GM12878 (cell line): ENCODE data around the gene ASIC2. TPM values are rescaled to one million over a fixed set of nuclear protein-coding genes. Genes with fewer than 3 reads are reported as not detected.

Experiments used
- ATAC-seq: fragments of 200-7000 bp; cut with Tn5 transposase; 3 replicates; pipeline ENCODE4 v1.9.1; 2020; ENCODE audit warnings: mild to moderate bottlenecking, moderate library complexity
- BruUV-seq: library from RNA; stranded (reverse); fragments of 400-500 nt; replicated peaks from 2 replicates; lab custom pipeline; 2021; lab: Mats Ljungman, UMichigan
- CTCF ChIA-PET: fragments of 300-600 bp; sonication (Branson Sonifier 250); formaldehyde crosslinking; extraction: SDS; loops from one replicate; lab custom pipeline; 2021; ENCODE audit warnings: inconsistent platforms; lab: Yijun Ruan, JAX
- POLR2A ChIA-PET: fragments of 350-600 bp; formaldehyde crosslinking; extraction: SDS; loops from one replicate; lab custom pipeline; 2021; ENCODE audit warnings: inconsistent platforms; lab: Charles Lee
- RAD21 ChIA-PET: fragments of 300-600 bp; sonication (Branson Sonifier 250); formaldehyde crosslinking; loops from one replicate; lab custom pipeline; 2023; ENCODE audit warnings: antibody characterized with exemption; ENCODE audit not compliant: unreplicated experiment; lab: Charles Lee
- SMC1A ChIA-PET: fragments of 300-600 bp; sonication (Branson Sonifier 250); formaldehyde crosslinking; loops from one replicate; lab custom pipeline; 2023; ENCODE audit not compliant: unreplicated experiment, uncharacterized antibody; lab: Charles Lee
- DNase-seq: peaks from one replicate; pipeline ENCODE4 v3.0.0-alpha.2; 2011; ENCODE audit warnings: low read depth, low spot score
- FAIRE-seq: peaks from 3 replicates; lab custom pipeline; 2011; peaks lifted over from hg19 to GRCh38; lab: Jason Lieb, UNC
- H2AFZ ChIP-seq: 2 replicates; pipeline ENCODE4 v1.6.0; 2011; ENCODE audit warnings: low read depth, low read length, control low read depth; ENCODE audit not compliant: control insufficient read depth
- H3K27ac ChIP-seq: 2 replicates; pipeline ENCODE4 v1.5.1; 2011; ENCODE audit warnings: control low read depth; ENCODE audit not compliant: control insufficient read depth, insufficient read depth
- H3K27me3 ChIP-seq, 2 experiments: replicated peaks in 1 of 2; 2 replicates each; pipeline versions ENCODE4 v1.6.0 to v1.6.1; 2011; ENCODE audit warnings: low read length in 1 of 2; ENCODE audit not compliant: control insufficient read depth in 2 of 2, insufficient read depth in 2 of 2
- H3K36me3 ChIP-seq, 2 experiments: 2 replicates each; pipeline ENCODE4 v1.5.1; 2011; ENCODE audit warnings: low read length in 1 of 2; ENCODE audit not compliant: control insufficient read depth in 2 of 2, insufficient read depth in 2 of 2
- H3K4me1 ChIP-seq: 2 replicates; pipeline ENCODE4 v1.6.1; 2011; ENCODE audit warnings: mild to moderate bottlenecking, low read length, moderate library complexity, mixed read lengths; ENCODE audit not compliant: control insufficient read depth, insufficient read depth
- H3K4me2 ChIP-seq: 2 replicates; pipeline ENCODE4 v1.6.0; 2011; ENCODE audit warnings: control low read depth; ENCODE audit not compliant: control insufficient read depth, insufficient read depth
- H3K4me3 ChIP-seq: fragments of 200-600 bp; sonication (generic); 2 replicates; pipeline ENCODE4 v1.5.1; 2016
- H3K79me2 ChIP-seq: 2 replicates; pipeline ENCODE4 v1.6.0; 2011; ENCODE audit warnings: low read length; ENCODE audit not compliant: control insufficient read depth, insufficient read depth
- H3K9ac ChIP-seq: 2 replicates; pipeline ENCODE4 v1.8.0; 2011; ENCODE audit warnings: low read length, control low read depth, mixed read lengths; ENCODE audit not compliant: control insufficient read depth, insufficient read depth
- H3K9me3 ChIP-seq: replicated peaks from 3 replicates; pipeline ENCODE4 v1.5.1; 2011; ENCODE audit warnings: mild to moderate bottlenecking, low read length; ENCODE audit not compliant: control insufficient read depth, insufficient read depth
- H4K20me1 ChIP-seq: 2 replicates; pipeline ENCODE4 v1.6.0; 2011; ENCODE audit not compliant: control insufficient read depth, insufficient read depth
- BACH1 ChIP-seq: fragments of 450-650 bp; IDR thresholded peaks from 2 replicates; pipeline ENCODE4 v1.6.1; 2017; ENCODE audit warnings: mild to moderate bottlenecking, borderline replicate concordance
- CHD1 ChIP-seq: IDR thresholded peaks from 2 replicates; pipeline ENCODE4 v1.6.1; 2012; ENCODE audit warnings: low read depth, low read length, improper control_type of control experiment
- CHD4 ChIP-seq: fragments of 200-600 bp; sonication (generic); IDR thresholded peaks from 2 replicates; pipeline ENCODE4 v1.6.1; 2016; ENCODE audit warnings: mild to moderate bottlenecking
- KAT2A ChIP-seq: conservative IDR thresholded peaks from 2 replicates; pipeline ENCODE4 v1.6.1; 2011; ENCODE audit warnings: low read depth, low read length; ENCODE audit not compliant: control insufficient read depth
- MEF2A ChIP-seq: IDR thresholded peaks from 2 replicates; pipeline ENCODE4 v1.6.1; 2011; ENCODE audit warnings: low read depth, mild to moderate bottlenecking, low read length, moderate library complexity; ENCODE audit not compliant: insufficient read depth
- MXI1 ChIP-seq: fragments of 150-350 bp; IDR thresholded peaks from 2 replicates; pipeline ENCODE4 v1.6.1; 2011; ENCODE audit warnings: low read depth, mild to moderate bottlenecking, inconsistent platforms, low read length, improper control_type of control experiment
- NBN ChIP-seq: fragments of 450-650 bp; IDR thresholded peaks from 2 replicates; pipeline ENCODE4 v1.6.1; 2016
- NFXL1 ChIP-seq: fragments of 450-650 bp; IDR thresholded peaks from 2 replicates; pipeline ENCODE4 v1.6.1; 2017; ENCODE audit warnings: antibody characterized with exemption, mild to moderate bottlenecking, borderline replicate concordance
- NFYB ChIP-seq: IDR thresholded peaks from 2 replicates; pipeline ENCODE4 v1.6.1; 2011; ENCODE audit warnings: low read depth, mild to moderate bottlenecking, low read length, improper control_type of control experiment, moderate library complexity; ENCODE audit not compliant: insufficient read depth
- POLR2A ChIP-seq: IDR thresholded peaks from 2 replicates; pipeline ENCODE4 v1.6.1; 2011; ENCODE audit warnings: low read depth, mild to moderate bottlenecking, low read length
- STAT1 ChIP-seq: fragments of 450-650 bp; conservative IDR thresholded peaks from 2 replicates; pipeline ENCODE4 v1.6.1; 2014; ENCODE audit warnings: antibody characterized with exemption, mild to moderate bottlenecking
- WRNIP1 ChIP-seq: IDR thresholded peaks from 2 replicates; pipeline ENCODE4 v1.6.1; 2011; ENCODE audit warnings: low read depth, low read length, improper control_type of control experiment, borderline replicate concordance
- YBX1 ChIP-seq: fragments of 450-650 bp; IDR thresholded peaks from 2 replicates; pipeline ENCODE4 v1.6.1; 2016; ENCODE audit warnings: antibody characterized with exemption
- ZNF207 ChIP-seq: fragments of 450-650 bp; IDR thresholded peaks from 2 replicates; pipeline ENCODE4 v1.6.1; 2014; ENCODE audit warnings: antibody characterized with exemption, mild to moderate bottlenecking, borderline replicate concordance
- WGBS: methylation state at CpG from one replicate; pipeline ENCODE4 v1.1.6; 2016; ENCODE audit warnings: low lambda C conversion rate; ENCODE audit not compliant: insufficient replicate concordance, insufficient coverage; ENCODE audit errors: missing lambda C conversion rate; 5-methylcytosine and 5-hydroxymethylcytosine counted together
- in situ Hi-C: fragments of 300-500 bp; cut with MboI; formaldehyde crosslinking; loops from 9 replicates; pipeline ENCODE4 v1.14.3; 2018; ENCODE audit warnings: mixed read lengths
- intact Hi-C: fragments of 100-400 bp; cut with micrococcal nuclease; formaldehyde crosslinking; loops from one replicate; pipeline ENCODE4 v1.14.2; 2022; ENCODE audit not compliant: unreplicated experiment
- polyA plus RNA-seq, 11 experiments: library from polyadenylated mRNA; depleted of rRNA in 4 of 11; unstranded in 6 of 11; stranded (reverse) in 5 of 11; fragments of >200 nt; fragmentation: Nextera tagmentation in 4 of 11; fragmentation: Illumina TruSeq in 1 of 11; extraction: Ambion mirVana in 4 of 11; extraction: Trizol in 1 of 11; gene quantifications; 1 replicate in 1 of 11; 2 replicates in 10 of 11; pipeline versions ENCODE4 v1.2.1 to v1.2.3, GENCODE V29; 2011 to 2016; ENCODE audit warnings: inconsistent platforms in 2 of 11, missing spikeins in 2 of 11, low read depth in 1 of 11
- total RNA-seq, 4 experiments: library from RNA; depleted of rRNA in 3 of 4; stranded (reverse); fragments of >200 nt in 3 of 4; fragmentation: Illumina TruSeq in 1 of 4; extraction: Trizol in 1 of 4; gene quantifications; 2 replicates each; pipeline versions ENCODE4 v1.2.1 to v1.2.3, GENCODE V29; 2013 to 2021
- TF ChIP-seq, protein P1 (sequence below): IDR thresholded peaks from 2 replicates; pipeline ENCODE4 v1.6.1; 2012; ENCODE audit warnings: low read depth, low read length, improper control_type of control experiment
- TF ChIP-seq, protein P2 (sequence below): fragments of 450-650 bp; IDR thresholded peaks from 2 replicates; pipeline ENCODE4 v1.6.1; 2016; ENCODE audit warnings: mild to moderate bottlenecking

The ASIC2 gene
- total and polyA plus RNA-seq, 10 of the 15 experiments (the other 5 are each of a cell fraction or from before 2014, with no cell fraction given) = not detected

DNA sequence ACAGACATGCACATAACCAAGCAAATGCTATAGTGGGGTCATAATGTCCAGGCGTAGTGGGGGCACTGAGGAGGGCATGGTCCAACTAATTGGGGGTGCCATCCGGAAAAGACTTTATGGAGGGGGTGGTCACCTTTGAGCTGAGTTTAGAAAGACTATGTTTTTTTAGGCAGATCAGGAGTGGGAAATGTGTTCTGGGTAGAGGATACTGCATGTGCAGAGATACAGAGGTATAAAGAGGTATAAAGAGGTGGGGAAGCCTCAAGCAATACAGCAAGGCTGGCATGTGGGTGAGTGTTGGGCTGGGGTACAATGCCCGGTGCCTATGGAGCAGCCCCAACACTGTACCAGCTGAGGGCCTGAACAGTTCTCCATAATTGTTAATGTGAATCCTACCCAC is 248.3 kb downstream of the ASIC2 start:
- Histone ChIP-seq H3K4me3 (no peak overlapping the region), H3K4me1 (no peaks in the 10 kb centered on the region), H2AFZ (no peak overlapping the region), H3K4me2 (no peak overlapping the region), H3K9me3 (no peaks in the 10 kb centered on the region), H3K27ac (no peak overlapping the region), H4K20me1 (no peaks in the 10 kb centered on the region; the same call in 1 of the 2 replicates), H3K27me3 (no peaks in the 10 kb centered on the region; a peak in 2 of 4 replicates), H3K79me2 (no peaks in the 10 kb centered on the region), H3K36me3 (no peaks in the 10 kb centered on the region), H3K9ac (no peak overlapping the region)
- in situ Hi-C loops (no loop called here), intact Hi-C loops (no loop called here)
- DNase-seq (no peak), FAIRE-seq (no peak), ATAC-seq (no peak)
- 23% methylated on average over 3 of the region's 3 CpGs for WGBS
- POLR2A ChIA-PET = no interaction called here
- TF ChIP-seq BACH1 = no peak
- TF ChIP-seq MXI1 = no peak
- TF ChIP-seq CHD4 = no peak
- TF ChIP-seq, protein P1, sequence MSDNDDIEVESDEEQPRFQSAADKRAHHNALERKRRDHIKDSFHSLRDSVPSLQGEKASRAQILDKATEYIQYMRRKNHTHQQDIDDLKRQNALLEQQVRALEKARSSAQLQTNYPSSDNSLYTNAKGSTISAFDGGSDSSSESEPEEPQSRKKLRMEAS = no peak
- TF ChIP-seq NFXL1 = no peak
- TF ChIP-seq STAT1 = no peak
- no peak for TF ChIP-seq CHD1
- no peak for TF ChIP-seq POLR2A
- no peak for TF ChIP-seq YBX1
- CTCF ChIA-PET = interaction anchor here (1.3 kb wide), 1 partner anchor 129 kb away, joined by 3 read pairs; no protein-coding TSS in a partner anchor
- SMC1A ChIA-PET = no interaction called here
- no TSS peak for BruUV-seq
- RAD21 ChIA-PET = no interaction called here

DNA sequence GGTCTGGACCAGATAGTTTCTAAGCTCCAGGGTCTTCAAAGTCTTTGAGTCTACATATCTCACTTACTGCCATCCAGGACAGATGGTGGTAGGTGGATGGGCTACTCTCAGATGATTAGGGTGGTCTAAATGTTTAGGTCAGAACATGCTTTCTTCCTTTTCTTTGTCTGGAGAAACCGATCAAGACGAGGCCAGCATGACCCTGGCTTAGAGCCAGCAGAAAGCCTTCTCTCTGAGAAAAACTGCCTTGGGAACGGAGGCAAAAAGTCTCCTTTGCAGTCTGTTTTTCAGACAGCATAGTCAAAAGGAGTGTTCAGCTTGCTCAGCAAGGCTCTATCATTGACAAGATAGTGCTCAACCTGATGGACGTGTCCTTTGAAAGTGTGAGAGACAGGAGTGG is 252.6 kb downstream of the ASIC2 start:
- no TSS peak for BruUV-seq
- no peaks in the 10 kb centered on the region for H3K36me3 ChIP-seq
- H3K27me3 ChIP-seq = no peaks in the 10 kb centered on the region; a peak in 1 of 4 replicates
- no peak for TF ChIP-seq ZNF207
- TF ChIP-seq NBN = no peak
- TF ChIP-seq WRNIP1 = no peak
- no peak for TF ChIP-seq NFYB
- TF ChIP-seq KAT2A = no peak
- TF ChIP-seq MEF2A = no peak
- TF ChIP-seq, protein P2, sequence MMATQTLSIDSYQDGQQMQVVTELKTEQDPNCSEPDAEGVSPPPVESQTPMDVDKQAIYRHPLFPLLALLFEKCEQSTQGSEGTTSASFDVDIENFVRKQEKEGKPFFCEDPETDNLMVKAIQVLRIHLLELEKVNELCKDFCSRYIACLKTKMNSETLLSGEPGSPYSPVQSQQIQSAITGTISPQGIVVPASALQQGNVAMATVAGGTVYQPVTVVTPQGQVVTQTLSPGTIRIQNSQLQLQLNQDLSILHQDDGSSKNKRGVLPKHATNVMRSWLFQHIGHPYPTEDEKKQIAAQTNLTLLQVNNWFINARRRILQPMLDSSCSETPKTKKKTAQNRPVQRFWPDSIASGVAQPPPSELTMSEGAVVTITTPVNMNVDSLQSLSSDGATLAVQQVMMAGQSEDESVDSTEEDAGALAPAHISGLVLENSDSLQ = no peak
- TF ChIP-seq CHD4 = no peak
- in situ Hi-C loops (no loop called here), intact Hi-C loops (no loop called here)
- no peaks in the 10 kb centered on the region; the same call in 1 of the 2 replicates for H4K20me1 ChIP-seq
- DNase-seq (no peak), FAIRE-seq (no peak), ATAC-seq (no peak)
- no peaks in the 10 kb centered on the region for H3K9me3 ChIP-seq
- WGBS = 10% methylated on average over 4 of the region's 4 CpGs
- no peak overlapping the region for H3K4me2 ChIP-seq
- H3K4me3 ChIP-seq = no peak overlapping the region
- ChIA-PET SMC1A (no interaction called here), CTCF (interaction anchor here (1.0 kb wide), 1 partner anchor 550 kb away, joined by 3 read pairs; no protein-coding TSS in a partner anchor), RAD21 (no interaction called here), POLR2A (no interaction called here)
- no peaks in the 10 kb centered on the region for H3K4me1 ChIP-seq
- H3K27ac ChIP-seq = no peak overlapping the region
- H3K9ac ChIP-seq = no peak overlapping the region
- H2AFZ ChIP-seq = no peak overlapping the region
- H3K79me2 ChIP-seq = no peaks in the 10 kb centered on the region
